HG02870 (cell line): ENCODE data around the gene GPR61.

ENCODE experiments used
- ATAC-seq: cut with Tn5 transposase; IDR thresholded peaks from one replicate; pipeline ENCODE4 v1.9.1; 2021; ENCODE audit warnings: mild to moderate bottlenecking, moderate library complexity; ENCODE audit not compliant: unreplicated experiment

Gene GPR61

DNA sequence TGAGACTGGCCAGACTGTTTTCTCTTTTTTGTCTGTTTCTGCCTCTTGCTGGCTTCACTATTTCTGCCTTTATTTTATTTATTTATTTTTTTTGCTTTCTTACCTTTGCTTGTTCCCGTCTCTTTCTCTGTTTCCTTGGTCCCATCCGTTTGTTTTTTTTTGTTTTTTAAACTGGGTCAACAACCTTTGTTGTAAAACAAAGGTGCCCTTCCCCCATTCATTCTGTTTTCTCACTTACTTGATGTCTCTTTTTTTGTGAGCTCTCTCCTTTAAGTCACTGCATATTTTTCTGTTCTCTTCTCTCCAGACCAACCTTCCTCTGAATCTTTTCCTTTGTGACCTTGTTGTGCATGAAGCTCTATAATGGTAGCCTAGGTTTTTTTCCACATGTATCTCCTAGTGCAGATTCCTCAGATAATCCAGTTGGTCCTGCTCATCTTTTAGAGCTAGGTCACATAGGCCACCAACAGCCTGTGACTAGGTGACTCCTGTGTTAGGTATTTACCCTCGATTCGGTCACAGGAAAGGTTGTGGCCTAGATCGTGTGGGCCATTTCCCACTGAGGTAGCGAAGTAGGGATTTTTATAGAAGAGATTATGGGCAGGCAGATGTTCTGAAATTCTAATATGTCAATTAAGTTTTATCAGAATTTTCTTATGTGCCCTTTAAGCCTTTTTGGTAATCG lies 24.7 kb downstream of the GPR61 start:
- ATAC-seq: no peak

DNA sequence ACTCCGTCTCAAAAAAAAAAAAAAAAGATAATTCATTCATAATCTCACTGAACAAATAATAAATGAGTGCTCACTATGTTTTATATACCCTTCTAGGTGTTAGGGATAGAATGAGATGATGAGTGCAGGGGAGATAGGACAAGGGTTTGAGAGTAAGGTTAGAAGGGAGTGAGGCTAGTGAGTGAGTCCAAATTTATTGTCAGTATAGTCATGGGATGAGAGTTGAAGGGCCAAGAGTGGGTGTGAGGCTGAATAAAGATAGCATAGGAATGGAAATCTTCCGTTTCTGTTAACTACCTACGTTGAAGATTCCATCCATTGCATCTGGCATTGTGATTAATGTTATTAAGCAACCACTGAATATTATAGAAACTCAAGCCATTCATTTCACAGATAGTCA lies 25.6 kb downstream of the GPR61 start:
- no peak for ATAC-seq

DNA sequence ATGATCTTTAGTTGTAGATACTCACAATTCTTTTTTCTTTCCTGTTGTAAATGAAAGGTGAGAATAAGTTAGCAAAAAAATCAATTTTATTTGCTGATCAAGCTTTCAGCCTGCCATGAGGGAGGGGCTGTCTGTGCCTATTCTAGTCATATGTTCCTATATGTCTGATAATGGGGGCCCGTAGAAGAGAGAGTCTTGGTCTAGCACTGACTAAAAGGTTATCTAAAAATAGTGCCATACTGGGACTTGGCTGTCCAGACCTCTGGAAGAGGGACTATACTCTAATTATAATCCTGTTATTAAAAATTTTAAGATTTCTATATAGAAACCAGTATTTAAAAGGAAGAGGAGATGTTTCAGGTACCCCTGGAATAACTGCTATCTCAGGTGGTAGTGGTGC lies 27.3 kb downstream of the GPR61 start:
- no peak for ATAC-seq

DNA sequence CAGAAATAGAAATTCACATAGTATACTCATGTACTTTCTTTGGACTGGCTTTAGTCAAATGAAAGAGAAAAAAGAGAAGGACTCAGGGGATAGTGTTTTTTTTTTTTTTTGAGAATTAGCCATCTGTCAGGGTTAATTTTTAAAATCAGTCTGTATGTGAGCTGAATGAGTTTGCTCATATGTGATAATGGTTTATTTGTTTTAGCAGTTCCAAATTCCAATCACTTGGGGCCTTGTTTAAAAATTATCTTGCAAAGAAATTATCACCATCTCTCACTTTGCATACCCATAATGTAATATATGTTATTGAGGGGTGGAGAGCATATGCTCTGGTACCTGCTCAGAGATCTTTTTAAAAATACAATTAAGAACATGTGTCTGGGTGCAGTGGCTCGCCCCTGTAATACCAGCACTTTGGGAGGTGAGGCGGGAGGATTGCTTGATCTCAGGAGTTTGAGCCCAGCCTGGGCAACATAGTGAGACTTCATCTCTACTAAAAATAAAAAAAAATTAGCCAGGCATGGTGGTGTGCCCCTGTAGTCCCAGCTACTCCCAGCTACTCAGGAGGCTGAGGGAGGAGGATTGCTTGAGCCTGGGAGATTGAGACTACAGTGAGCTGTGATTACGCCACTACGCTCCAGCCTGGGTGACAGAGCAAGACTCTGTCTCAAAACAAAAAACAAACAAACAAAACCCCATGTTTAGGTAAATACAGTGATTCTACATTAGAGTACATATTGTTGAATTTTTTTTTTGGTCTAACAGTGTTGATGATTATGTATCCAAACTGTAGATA lies 28.4 kb downstream of the GPR61 start:
- no peak for ATAC-seq

DNA sequence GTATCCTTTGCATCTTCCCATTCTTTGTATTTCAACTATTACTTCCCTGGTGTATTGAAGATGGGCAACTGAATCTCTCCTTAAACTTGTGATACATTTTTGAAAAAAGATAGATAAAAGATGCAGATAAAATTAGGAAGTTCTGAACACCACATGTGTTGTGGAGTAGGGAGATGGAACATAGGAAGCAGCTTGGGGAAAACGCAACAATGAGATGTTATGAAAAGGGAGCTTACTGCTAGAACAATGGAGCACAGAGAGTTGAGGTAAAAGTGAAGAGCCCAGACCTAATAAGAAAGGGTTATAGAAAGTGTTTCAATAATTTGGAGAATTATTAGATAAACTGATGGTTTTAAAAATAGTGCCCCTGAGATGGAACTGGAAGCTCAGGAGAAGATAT lies 29.7 kb downstream of the GPR61 start:
- no peak for ATAC-seq

DNA sequence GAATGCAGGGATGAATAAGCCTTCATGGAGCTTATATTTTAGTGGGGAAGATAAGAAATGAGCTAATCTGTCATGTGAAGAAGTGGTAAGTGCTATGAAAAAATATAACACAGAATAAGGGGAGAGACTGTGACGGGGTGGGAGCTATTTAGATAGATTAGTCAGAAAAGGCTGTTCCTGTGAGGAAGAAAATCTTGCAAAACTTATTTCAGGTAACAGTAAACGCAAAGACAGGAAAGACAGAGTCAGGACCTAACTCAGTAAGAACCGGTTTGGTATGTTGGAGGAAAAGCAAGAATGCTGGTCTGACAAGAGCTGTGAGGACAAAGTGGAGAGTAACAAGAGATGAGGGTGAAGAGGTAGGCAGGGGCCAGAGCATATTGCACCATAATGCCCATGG lies 30.7 kb downstream of the GPR61 start:
- ATAC-seq: no peak

DNA sequence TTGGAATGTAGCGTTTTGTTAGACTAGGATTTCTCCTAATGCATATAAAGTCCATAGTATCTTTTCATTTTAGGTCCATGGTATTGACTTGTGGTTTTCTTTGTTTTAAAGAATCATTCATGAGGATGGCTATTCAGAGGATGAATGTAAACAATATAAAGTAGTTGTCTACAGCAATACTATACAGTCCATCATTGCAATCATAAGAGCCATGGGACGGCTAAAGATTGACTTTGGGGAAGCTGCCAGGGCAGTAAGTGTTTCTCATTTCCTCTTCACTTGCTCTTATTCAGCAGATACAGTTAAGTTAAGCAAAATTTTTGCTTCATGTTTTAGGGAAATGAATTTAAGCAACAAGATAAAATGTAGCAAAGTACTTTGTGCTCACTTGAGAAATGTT lies 34.1 kb downstream of the GPR61 start:
- ATAC-seq: no peak

DNA sequence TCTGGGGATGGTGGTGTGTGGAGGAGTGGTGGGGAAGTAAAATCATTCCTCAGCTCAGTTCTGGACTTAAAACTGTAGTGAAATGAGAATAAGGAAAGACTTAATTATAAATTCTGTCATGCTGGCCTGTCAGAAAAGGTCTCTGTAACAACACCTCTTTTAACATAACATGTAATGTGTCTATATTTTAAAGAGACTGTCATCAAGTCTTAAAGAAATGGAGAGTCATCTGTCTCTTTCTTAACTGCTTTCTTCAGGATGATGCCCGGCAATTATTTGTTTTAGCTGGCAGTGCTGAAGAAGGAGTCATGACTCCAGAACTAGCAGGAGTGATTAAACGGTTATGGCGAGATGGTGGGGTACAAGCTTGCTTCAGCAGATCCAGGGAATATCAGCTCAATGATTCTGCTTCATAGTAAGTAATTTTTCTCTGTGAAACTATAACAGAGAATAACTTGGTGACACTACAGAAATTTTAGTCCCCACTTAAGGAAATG lies 39.3 kb downstream of the GPR61 start:
- no peak for ATAC-seq

DNA sequence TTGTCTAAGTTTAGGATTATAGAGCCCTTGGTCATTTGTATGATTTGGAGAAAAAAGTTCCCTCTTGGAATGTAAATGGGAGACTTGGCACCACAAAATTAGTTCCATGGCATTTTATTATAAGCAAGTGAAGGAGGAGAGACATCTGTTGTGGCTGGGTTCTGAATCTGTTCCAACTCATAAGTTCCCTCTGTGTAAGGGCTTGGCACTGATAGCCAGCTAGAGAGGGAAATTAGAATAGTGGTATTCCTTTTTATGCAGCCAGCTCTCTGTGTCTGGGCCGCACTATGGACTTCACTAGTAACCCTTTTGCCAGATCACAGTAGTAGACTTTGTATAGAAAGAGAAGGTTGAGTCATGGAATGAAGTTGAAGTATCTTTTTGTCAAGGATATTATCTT lies 39.8 kb downstream of the GPR61 start:
- ATAC-seq: no peak

DNA sequence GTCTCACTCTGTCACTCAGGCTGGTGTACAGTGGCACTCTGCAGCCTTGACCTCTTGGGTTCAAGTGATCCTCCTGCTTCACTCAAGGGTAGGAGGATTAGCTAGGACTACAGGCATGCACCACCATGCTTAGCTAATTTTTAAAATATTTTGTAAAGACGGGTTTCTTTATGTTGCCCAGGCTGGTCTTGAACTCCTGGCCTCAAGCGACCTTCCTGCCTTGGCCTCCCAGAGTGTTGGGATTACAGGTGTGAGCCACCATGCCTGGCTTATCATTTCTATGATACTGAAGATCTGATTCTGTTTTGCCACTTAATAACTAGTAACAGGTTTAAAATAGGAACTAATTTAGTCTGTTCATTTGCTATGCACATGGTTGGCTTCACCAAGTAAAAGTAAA lies 42.3 kb downstream of the GPR61 start:
- no peak for ATAC-seq

DNA sequence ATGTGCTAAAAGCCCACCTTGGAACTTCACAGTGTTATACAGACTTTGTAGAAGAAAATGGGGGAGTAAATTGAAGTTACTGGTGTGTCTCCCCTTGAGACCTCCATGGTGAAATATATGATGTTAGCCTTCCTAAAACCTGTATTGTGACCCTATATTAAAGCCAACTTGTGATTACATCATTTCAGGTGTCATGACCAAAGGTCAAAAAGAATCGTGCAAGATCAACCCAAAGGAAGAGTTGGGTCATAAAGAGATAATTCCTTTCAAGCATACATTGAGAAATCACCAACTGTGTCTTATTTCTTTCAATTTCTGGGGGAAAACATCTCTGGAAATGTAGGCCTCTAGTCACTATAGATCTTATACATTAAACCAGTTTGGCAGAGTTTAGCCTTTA lies 45.1 kb downstream of the GPR61 start:
- no peak for ATAC-seq

DNA sequence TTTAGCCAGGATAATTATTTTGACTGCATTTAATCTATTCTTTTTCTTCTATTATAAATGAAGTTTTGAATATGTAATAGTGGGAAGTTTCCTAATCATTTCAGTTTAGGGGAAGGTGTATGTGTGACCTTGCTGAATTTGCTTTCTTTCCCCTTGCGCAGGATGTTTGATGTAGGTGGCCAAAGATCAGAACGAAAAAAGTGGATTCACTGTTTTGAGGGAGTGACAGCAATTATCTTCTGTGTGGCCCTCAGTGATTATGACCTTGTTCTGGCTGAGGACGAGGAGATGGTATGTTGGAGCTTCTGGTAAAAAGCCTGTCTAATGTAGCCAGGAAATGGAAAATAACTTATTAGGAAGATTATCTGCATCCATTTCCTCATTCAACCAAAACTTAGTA lies 46.4 kb downstream of the GPR61 start:
- no peak for ATAC-seq

DNA sequence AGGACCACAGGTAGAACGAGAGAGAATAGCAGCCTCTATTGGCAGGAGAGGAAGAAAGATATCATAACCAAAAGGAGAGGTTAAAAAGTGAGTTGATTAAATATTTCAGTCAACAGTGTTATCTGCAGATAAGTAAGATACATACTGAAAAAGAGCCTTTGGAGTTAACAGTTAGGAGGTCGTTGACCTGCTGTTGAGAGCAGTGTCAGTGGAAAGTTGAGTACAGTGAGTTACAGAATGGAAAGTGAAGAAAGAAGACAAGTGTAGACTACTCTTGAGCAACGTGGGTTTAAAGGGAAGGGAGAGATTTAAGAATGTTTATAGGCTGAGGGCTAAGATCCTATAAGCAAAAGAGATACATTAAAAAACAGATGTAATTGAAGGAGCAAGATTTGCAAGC lies 49.5 kb downstream of the GPR61 start:
- ATAC-seq: no peak

DNA sequence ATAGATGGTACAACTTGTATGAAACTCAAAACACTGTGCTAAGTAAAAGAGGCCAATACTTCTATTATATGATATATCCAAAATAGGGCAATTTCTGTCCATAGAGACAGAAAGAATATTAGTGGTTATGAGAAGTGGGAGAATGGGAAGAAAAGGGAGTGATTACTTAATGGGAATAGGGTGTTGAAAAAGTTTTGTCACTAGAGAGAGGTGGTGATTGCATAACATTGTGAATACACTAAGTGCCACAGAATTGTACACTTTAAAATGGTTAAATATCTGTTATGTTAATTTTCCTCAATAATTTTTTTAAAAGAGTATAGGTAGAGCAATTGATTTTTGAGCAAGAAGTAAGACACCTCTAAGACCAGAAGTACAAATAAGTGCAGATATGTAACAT lies 50.0 kb downstream of the GPR61 start:
- no peak for ATAC-seq

DNA sequence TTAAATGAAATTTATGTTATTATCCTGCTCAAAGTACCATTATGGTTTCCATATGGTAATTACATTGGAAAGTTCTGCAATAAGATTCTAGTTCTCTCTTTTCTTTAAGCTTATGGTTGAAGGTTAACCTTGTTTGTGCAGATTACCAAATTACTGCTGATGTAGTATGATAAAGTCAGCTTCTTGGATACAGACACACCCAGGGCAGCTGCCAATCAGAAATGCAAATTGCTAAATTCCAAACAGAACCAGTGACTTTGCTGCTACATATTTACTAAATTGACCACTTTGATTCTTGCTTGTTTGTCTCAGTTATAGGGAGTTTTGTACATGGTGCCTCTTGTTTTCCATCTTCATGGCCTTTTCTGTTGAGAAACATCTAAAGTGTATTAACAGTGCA lies 53.2 kb downstream of the GPR61 start:
- ATAC-seq: no peak

DNA sequence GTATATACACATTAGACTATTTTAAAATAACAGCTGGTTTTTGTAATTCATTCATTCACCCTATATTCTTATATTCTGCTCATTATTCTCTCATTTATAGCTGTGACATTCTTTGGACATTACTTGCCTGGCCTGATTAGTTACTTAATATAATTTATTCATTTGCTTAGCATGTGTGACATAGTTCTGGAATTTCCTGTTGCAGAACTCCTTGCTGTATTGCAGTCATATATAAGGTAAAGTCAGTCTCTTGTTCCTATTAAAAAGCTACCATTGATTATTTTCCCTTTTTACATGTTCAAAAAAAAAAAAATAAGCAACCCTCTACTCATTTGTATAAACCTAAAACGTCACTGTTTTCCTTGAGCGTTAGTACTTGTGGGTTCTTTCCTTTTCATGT lies 55.9 kb downstream of the GPR61 start:
- ATAC-seq: no peak
